A673 (cell line): ENCODE data around the gene ZFYVE1.

Experiments
- EZH2 ChIP-seq: fragments of 200-600 bp; sonication (generic); IDR thresholded peaks from 2 replicates; pipeline ENCODE4 v1.6.1; 2017; ENCODE audit warnings: borderline replicate concordance, low read depth, mild to moderate bottlenecking, mixed read lengths, antibody characterized with exemption, low read length; ENCODE audit not compliant: poor library complexity, severe bottlenecking
- TF ChIP-seq, protein P1 (sequence below): fragments of 300-800, 200-600 bp; sonication (generic); conservative IDR thresholded peaks from 2 replicates; pipeline ENCODE4 v1.5.1; 2017; ENCODE audit warnings: low read depth, mild to moderate bottlenecking, antibody characterized with exemption, low read length, moderate library complexity, mixed read lengths

DNA sequence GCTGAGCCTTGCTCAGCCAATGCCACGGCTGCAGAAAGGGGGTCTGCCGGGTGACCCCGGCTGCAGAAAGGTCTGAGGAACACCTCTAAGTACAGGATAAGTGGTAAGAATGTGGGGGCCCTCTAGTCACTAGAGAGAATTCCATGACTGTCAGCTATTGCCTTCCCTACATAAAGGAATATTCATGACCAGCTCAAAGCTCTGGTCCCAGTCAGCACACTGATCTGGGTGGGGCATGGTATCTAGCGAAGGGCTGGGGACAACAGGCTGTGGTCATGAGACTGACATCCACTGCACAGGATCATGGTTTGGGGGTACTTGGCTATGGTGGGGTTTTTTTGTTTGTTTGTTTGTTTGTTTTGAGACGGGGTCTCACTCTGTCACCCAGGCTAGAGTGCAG, 58.6 kb downstream of the ZFYVE1 start:
- TF ChIP-seq, protein P1, sequence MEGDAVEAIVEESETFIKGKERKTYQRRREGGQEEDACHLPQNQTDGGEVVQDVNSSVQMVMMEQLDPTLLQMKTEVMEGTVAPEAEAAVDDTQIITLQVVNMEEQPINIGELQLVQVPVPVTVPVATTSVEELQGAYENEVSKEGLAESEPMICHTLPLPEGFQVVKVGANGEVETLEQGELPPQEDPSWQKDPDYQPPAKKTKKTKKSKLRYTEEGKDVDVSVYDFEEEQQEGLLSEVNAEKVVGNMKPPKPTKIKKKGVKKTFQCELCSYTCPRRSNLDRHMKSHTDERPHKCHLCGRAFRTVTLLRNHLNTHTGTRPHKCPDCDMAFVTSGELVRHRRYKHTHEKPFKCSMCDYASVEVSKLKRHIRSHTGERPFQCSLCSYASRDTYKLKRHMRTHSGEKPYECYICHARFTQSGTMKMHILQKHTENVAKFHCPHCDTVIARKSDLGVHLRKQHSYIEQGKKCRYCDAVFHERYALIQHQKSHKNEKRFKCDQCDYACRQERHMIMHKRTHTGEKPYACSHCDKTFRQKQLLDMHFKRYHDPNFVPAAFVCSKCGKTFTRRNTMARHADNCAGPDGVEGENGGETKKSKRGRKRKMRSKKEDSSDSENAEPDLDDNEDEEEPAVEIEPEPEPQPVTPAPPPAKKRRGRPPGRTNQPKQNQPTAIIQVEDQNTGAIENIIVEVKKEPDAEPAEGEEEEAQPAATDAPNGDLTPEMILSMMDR = no peak
- no peak for TF ChIP-seq EZH2
